ENCODE results near the gene CEP70. TPM values are rescaled to one million over a fixed set of nuclear protein-coding genes. Genes with fewer than 3 reads are reported as not detected.
"Not testable (repeated sequence)": the region's sequence is repeated elsewhere in the genome, so short reads cannot be mapped to it uniquely, and the experiment has no call there.

CEP70 gene
- total and polyA plus RNA-seq, 9 donors: 12.4 to 101 (median 64.3) TPM

- intact Hi-C loops (cut with DNase I): no loop called here
- no peak overlapping the region for H3K27ac ChIP-seq
- no peaks in the 10 kb centered on the region for H3K4me1 ChIP-seq (ENCODE audit: insufficient read depth)
- 67 to 77% (median 72%) methylated on average over 2 of the region's 2 CpGs for WGBS, 3 donors
- TF ChIP-seq POLR2A (IDR thresholded peaks at IDR 0.05) (no peak), EP300 (IDR thresholded peaks at IDR 0.05) (no peak)
- TF ChIP-seq, protein P1, sequence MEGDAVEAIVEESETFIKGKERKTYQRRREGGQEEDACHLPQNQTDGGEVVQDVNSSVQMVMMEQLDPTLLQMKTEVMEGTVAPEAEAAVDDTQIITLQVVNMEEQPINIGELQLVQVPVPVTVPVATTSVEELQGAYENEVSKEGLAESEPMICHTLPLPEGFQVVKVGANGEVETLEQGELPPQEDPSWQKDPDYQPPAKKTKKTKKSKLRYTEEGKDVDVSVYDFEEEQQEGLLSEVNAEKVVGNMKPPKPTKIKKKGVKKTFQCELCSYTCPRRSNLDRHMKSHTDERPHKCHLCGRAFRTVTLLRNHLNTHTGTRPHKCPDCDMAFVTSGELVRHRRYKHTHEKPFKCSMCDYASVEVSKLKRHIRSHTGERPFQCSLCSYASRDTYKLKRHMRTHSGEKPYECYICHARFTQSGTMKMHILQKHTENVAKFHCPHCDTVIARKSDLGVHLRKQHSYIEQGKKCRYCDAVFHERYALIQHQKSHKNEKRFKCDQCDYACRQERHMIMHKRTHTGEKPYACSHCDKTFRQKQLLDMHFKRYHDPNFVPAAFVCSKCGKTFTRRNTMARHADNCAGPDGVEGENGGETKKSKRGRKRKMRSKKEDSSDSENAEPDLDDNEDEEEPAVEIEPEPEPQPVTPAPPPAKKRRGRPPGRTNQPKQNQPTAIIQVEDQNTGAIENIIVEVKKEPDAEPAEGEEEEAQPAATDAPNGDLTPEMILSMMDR (IDR thresholded peaks at IDR 0.05): no peak
- no peaks in the 10 kb centered on the region for H3K36me3 ChIP-seq
- H3K27me3 ChIP-seq: no peaks in the 10 kb centered on the region
- no peak for DNase-seq
- H3K9me3 ChIP-seq: no peaks in the 10 kb centered on the region
- no peak overlapping the region for H3K4me3 ChIP-seq
Observed at GRCh38 chr3:138569090-138569489, 25.0 kb downstream of the CEP70 start.

DNA sequence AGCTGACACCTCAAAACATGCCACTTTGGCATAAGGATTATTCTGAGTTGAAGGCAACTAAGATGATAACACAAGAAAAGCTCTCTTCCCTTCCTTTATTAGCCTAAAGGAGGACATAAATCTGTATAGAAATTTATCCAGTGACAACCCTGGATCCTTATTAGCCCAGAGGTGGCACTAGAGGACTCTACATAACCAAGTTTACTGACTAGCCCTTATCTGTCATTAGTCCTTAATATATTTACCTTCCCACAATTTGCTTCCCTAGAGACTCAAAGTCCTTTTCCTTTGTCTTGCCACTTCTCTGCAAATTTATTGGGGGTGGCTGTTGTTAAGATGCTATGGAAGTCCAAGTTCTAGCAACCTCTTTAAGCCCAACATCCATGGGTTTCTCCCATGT is 26.7 kb downstream of the CEP70 start:
- intact Hi-C loops (cut with DNase I): no loop called here
- H3K4me3 ChIP-seq: no peak overlapping the region
- TF ChIP-seq, protein P1 (IDR thresholded peaks at IDR 0.05): no peak
- TF ChIP-seq EP300 (IDR thresholded peaks at IDR 0.05): no peak
- no peak for TF ChIP-seq POLR2A (IDR thresholded peaks at IDR 0.05)
- H3K27ac ChIP-seq: no peak overlapping the region
- no peaks in the 10 kb centered on the region for H3K36me3 ChIP-seq
- H3K27me3 ChIP-seq: no peaks in the 10 kb centered on the region
- H3K4me1 ChIP-seq (ENCODE audit: insufficient read depth): no peaks in the 10 kb centered on the region
- no peak for DNase-seq
- no peaks in the 10 kb centered on the region for H3K9me3 ChIP-seq

- intact Hi-C loops (cut with DNase I); H3K27ac ChIP-seq; H3K4me1 ChIP-seq (ENCODE audit: insufficient read depth); H3K36me3 ChIP-seq; H3K27me3 ChIP-seq; H3K9me3 ChIP-seq; H3K4me3 ChIP-seq; DNase-seq: not testable (repeated sequence)
- WGBS, 3 donors: 80 to 92% (median 91%) methylated on average over 2 of the region's 2 CpGs
Observed at GRCh38 chr3:138566293-138566692, 27.8 kb downstream of the CEP70 start.

- H3K4me1 ChIP-seq (ENCODE audit: insufficient read depth); H3K27me3 ChIP-seq; H3K9me3 ChIP-seq; H3K4me3 ChIP-seq; intact Hi-C loops (cut with DNase I); DNase-seq; H3K27ac ChIP-seq; H3K36me3 ChIP-seq: not testable (repeated sequence)
- 95 to 100% (median 98%) methylated on average over 1 of the region's 1 CpG for WGBS, 3 donors
Observed at GRCh38 chr3:138562902-138563301, 31.2 kb downstream of the CEP70 start.

GRCh38 chr3:138560501-138560900 is 33.6 kb downstream of the CEP70 start:
- TF ChIP-seq POLR2A (IDR thresholded peaks at IDR 0.05) (no peak), EP300 (IDR thresholded peaks at IDR 0.05) (no peak)
- TF ChIP-seq, protein P1 (IDR thresholded peaks at IDR 0.05): no peak
- H3K27ac ChIP-seq: no peak overlapping the region
- DNase-seq: no peak
- intact Hi-C loops (cut with DNase I): no loop called here
- H3K36me3 ChIP-seq: no peaks in the 10 kb centered on the region
- no peaks in the 10 kb centered on the region for H3K27me3 ChIP-seq
- H3K4me1 ChIP-seq (ENCODE audit: insufficient read depth): no peaks in the 10 kb centered on the region
- no peak overlapping the region for H3K4me3 ChIP-seq
- WGBS, 3 donors: 96 to 99% (median 97%) methylated on average over 6 of the region's 6 CpGs
- H3K9me3 ChIP-seq: peaks cover 0 to 11% of the 10 kb centered on the region in 2 donors

GRCh38 chr3:138559134-138559533 is 34.9 kb downstream of the CEP70 start:
- no peak overlapping the region for H3K27ac ChIP-seq
- TF ChIP-seq POLR2A (IDR thresholded peaks at IDR 0.05) (no peak), EP300 (IDR thresholded peaks at IDR 0.05) (no peak)
- TF ChIP-seq, protein P1 (IDR thresholded peaks at IDR 0.05): no peak
- no peaks in the 10 kb centered on the region for H3K27me3 ChIP-seq
- intact Hi-C loops (cut with DNase I): no loop called here
- H3K9me3 ChIP-seq: peaks cover 0 to 15% of the 10 kb centered on the region in 2 donors
- DNase-seq: no peak
- WGBS, 3 donors: 69 to 99% (median 73%) methylated on average over 4 of the region's 4 CpGs
- H3K36me3 ChIP-seq: no peaks in the 10 kb centered on the region
- H3K4me1 ChIP-seq (ENCODE audit: insufficient read depth): no peaks in the 10 kb centered on the region
- no peak overlapping the region for H3K4me3 ChIP-seq

DNA sequence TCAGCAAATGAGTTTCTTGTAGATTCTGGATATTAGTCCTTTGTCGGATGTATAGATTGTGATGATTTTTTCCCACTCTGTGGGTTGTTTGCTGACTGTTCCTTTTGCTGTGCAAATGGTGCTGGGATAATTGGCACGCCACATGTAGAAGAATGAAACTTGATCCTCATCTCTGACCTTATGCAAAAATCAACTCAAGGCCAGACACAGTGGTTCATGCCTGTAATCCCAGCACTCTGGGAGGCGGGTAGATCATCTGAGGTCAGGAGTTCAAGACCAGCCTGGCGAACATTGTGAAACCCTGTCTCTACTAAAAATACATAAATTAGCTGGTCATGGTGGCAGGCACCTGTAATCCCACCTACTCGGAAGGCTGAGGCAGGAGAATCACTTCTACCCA is 39.3 kb downstream of the CEP70 start:
- H3K4me3 ChIP-seq; intact Hi-C loops (cut with DNase I); H3K27me3 ChIP-seq; H3K27ac ChIP-seq; H3K4me1 ChIP-seq (ENCODE audit: insufficient read depth); DNase-seq; H3K36me3 ChIP-seq: not testable (repeated sequence)
- peaks cover 0 to 10% of the 10 kb centered on the region in 2 donors for H3K9me3 ChIP-seq
- 97 to 99% (median 98%) methylated on average over 5 of the region's 5 CpGs for WGBS, 3 donors

GRCh38 chr3:138550958-138551357 is 43.1 kb downstream of the CEP70 start:
- H3K4me3 ChIP-seq; H3K4me1 ChIP-seq (ENCODE audit: insufficient read depth); H3K27ac ChIP-seq; H3K27me3 ChIP-seq; DNase-seq; H3K36me3 ChIP-seq; intact Hi-C loops (cut with DNase I); H3K9me3 ChIP-seq: not testable (repeated sequence)
- WGBS, 3 donors: 91 to 99% (median 94%) methylated on average over 2 of the region's 2 CpGs
